H1 (cell line): ENCODE measurements around the gene TMEM151A. TPM values are rescaled to one million over a fixed set of nuclear protein-coding genes. Genes with fewer than 3 reads are reported as not detected.

Experiments used
- ATF2 ChIP-seq: IDR thresholded peaks from 2 replicates; pipeline ENCODE4 v1.6.1; 2012; ENCODE audit warnings: low read length, inconsistent platforms
- polyA plus RNA-seq, 7 experiments: library from polyadenylated mRNA; depleted of rRNA in 3 of 7; stranded (reverse) in 5 of 7; unstranded in 2 of 7; fragments of >200 nt in 5 of 7; fragments of 200-250 nt in 2 of 7; gene quantifications; 1 replicate in 5 of 7; 2 replicates in 1 of 7; 4 replicates in 1 of 7; pipeline versions ENCODE4 v1.2.1 to v1.2.3, GENCODE V29; 2011 to 2013; ENCODE audit warnings: missing spikeins in 2 of 7, mixed read lengths in 2 of 7
- total RNA-seq: library from RNA; stranded (reverse); fragmentation: NEBNext Ultra II Directional; extraction: Animal tissue kit (Norgen Biotek cat#: 25700); gene quantifications from 2 replicates; pipeline ENCODE4 v1.2.1, GENCODE V29; 2021

The TMEM151A gene
- total and polyA plus RNA-seq, 2 of the 8 experiments (the other 6 are each of a cell fraction or from before 2014, with no cell fraction given), result 3.2 TPM

- TF ChIP-seq ATF2, result no peak
- TF ChIP-seq, all 59 proteins: peak for 0
Measured at GRCh38 chr11:66309475-66309874, 17.8 kb downstream of the TMEM151A start (continued).
